AG09309 (cell line): ENCODE measurements around the gene SH3TC2.
A peak's percentile ranks its signal among the peaks of the same experiment; 100 is the strongest.

Experiments used
- DNase-seq: peaks from one replicate; pipeline ENCODE4 v3.0.0-alpha.2; 2010; ENCODE audit warnings: low read depth
- H3K4me3 ChIP-seq: 2 replicates; pipeline ENCODE4 v1.5.1; 2011; ENCODE audit warnings: mild to moderate bottlenecking, low read depth, low read length, moderate library complexity; ENCODE audit not compliant: control insufficient read depth
- TF ChIP-seq, protein P1 (sequence below): IDR thresholded peaks from 2 replicates; pipeline ENCODE4 v1.5.1; 2011; ENCODE audit warnings: mild to moderate bottlenecking, low read depth, low read length, inconsistent platforms; ENCODE audit not compliant: insufficient read depth, control insufficient read depth; ENCODE audit errors: missing control alignments

Gene SH3TC2

GRCh38 chr5:149036970-149037369 lies 25.9 kb downstream of the SH3TC2 start:
- H3K4me3 ChIP-seq = no peak overlapping the region
- TF ChIP-seq, protein P1, sequence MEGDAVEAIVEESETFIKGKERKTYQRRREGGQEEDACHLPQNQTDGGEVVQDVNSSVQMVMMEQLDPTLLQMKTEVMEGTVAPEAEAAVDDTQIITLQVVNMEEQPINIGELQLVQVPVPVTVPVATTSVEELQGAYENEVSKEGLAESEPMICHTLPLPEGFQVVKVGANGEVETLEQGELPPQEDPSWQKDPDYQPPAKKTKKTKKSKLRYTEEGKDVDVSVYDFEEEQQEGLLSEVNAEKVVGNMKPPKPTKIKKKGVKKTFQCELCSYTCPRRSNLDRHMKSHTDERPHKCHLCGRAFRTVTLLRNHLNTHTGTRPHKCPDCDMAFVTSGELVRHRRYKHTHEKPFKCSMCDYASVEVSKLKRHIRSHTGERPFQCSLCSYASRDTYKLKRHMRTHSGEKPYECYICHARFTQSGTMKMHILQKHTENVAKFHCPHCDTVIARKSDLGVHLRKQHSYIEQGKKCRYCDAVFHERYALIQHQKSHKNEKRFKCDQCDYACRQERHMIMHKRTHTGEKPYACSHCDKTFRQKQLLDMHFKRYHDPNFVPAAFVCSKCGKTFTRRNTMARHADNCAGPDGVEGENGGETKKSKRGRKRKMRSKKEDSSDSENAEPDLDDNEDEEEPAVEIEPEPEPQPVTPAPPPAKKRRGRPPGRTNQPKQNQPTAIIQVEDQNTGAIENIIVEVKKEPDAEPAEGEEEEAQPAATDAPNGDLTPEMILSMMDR = no peak
- no peak for DNase-seq

DNA sequence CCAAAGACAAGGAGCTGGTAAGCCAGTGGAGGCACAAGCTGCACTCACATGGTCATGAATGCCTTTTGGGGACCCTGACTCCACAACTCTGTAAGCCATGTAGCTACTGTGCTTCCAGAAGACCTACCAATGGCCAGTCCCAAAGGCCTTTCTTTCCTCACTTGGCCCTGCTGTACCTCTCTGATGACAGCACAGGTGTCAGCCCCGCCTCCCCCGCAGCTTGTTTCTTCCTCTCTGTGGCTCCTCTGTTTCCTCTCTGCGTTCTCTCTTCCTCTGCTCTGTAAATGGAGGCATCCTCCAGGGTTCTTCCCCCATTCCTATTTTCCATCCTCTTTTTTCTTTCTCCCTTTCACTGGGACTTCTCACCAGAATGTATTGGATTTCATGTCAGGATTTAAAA lies 26.7 kb downstream of the SH3TC2 start:
- no peak for DNase-seq
- no peak overlapping the region for H3K4me3 ChIP-seq
- TF ChIP-seq, protein P1 = no peak

DNA sequence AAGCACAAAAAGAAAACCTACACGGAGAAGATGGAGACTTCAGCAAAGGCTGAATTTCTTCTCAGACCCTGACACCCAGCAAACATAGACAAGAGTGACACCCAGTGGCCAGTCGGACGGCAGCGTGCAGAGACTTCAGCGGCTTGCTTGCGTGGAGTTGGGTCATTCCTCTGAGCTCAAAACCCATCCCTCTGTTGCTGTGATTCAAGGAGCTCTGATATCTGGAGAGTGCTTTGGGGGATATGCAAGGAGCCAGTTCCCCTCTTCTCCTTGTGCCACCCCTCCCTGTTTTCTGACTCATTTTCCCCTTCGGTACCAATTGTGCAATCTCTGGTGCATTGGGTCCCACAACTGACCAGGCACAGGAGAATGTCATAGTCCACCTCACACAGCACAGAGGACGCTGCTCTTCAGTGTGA lies 27.5 kb downstream of the SH3TC2 start:
- H3K4me3 ChIP-seq = no peak overlapping the region
- DNase-seq = peak; percentile 41
- TF ChIP-seq, protein P1 = peak; percentile 88

GRCh38 chr5:149030838-149031397 lies 31.9 kb downstream of the SH3TC2 start:
- TF ChIP-seq, protein P1 = no peak
- DNase-seq = no peak
- no peak overlapping the region for H3K4me3 ChIP-seq

DNA sequence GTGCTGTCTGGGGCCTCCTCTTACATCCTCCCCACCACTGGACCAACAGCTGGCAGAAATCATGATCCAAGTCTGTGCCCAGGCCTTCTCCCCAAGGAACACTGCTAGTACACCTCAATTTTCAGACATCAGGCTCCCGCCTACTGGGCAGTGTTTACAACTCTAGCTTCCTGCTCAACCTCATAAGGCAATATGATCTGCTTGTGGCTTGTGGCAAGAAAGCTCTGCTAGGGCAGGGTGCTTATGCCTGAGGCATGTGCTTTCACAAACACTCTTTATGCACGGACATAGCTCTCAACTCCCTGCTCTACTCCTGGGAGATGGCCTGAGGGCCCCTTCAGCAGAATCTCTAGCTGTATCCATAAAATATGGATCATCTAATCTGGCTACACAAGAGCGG lies 32.5 kb downstream of the SH3TC2 start:
- H3K4me3 ChIP-seq = no peak overlapping the region
- peak; percentile 55 for DNase-seq
- TF ChIP-seq, protein P1 = no peak

- TF ChIP-seq, protein P1 = no peak
- DNase-seq = no peak
- no peak overlapping the region for H3K4me3 ChIP-seq
These were observed 33.9 kb downstream of the SH3TC2 start for GRCh38 chr5:149028984-149029383.

GRCh38 chr5:149028161-149028560 lies 34.7 kb downstream of the SH3TC2 start:
- TF ChIP-seq, protein P1 = no peak
- no peak for DNase-seq
- H3K4me3 ChIP-seq = no peak overlapping the region
